B cell (primary cell): ENCODE measurements around the gene CIITA. TPM values are rescaled to one million over a fixed set of nuclear protein-coding genes. Genes with fewer than 3 reads are reported as not detected.

Experiments
- ATAC-seq: fragments of 200-7000 bp; cut with Tn5 transposase; one replicate; pipeline ENCODE4 v1.10.0; 2021; ENCODE audit warnings: low read depth, mild to moderate bottlenecking, moderate number of reproducible peaks, moderate library complexity
- CTCF ChIA-PET: fragments of 350-600 bp; sonication (Branson Sonifier 250); formaldehyde crosslinking; loops from one replicate; lab custom pipeline; 2021; ENCODE audit warnings: antibody characterized with exemption, inconsistent platforms; lab: Charles Lee
- POLR2A ChIA-PET: fragments of 350-600 bp; sonication (Branson Sonifier 250); formaldehyde crosslinking; loops from one replicate; lab custom pipeline; 2021; ENCODE audit warnings: antibody characterized with exemption; lab: Charles Lee
- DNase-seq: peaks from one replicate; pipeline ENCODE4 v3.0.0; 2013
- H2AFZ ChIP-seq: 2 replicates; pipeline ENCODE4 v1.6.1; 2012; ENCODE audit warnings: mild to moderate bottlenecking, low read depth, low read length; ENCODE audit not compliant: insufficient read depth, poor library complexity, severe bottlenecking
- H3K27ac ChIP-seq, 2 donors: 1 replicate in 1 of 2; 2 replicates in 1 of 2; pipeline ENCODE4 v1.5.1; 2012 to 2013; ENCODE audit warnings: low read length in 2 of 2, mild to moderate bottlenecking in 2 of 2, moderate library complexity in 1 of 2
- H3K27me3 ChIP-seq, 4 experiments: fragments of 200-600 bp in 1 of 4; sonication (generic) in 1 of 4; replicated peaks in 1 of 4; 1 replicate in 2 of 4; 2 replicates in 2 of 4; pipeline versions ENCODE4 v1.6.1 to v1.7.0; 2013 to 2016; ENCODE audit warnings: low read length in 3 of 4, mild to moderate bottlenecking in 2 of 4, mixed read lengths in 1 of 4, moderate library complexity in 1 of 4; ENCODE audit not compliant: insufficient read depth in 4 of 4, control insufficient read depth in 3 of 4; ENCODE audit errors: control extremely low read depth in 1 of 4
- H3K36me3 ChIP-seq, 2 experiments: replicated peaks in 1 of 2; 1 replicate in 1 of 2; 2 replicates in 1 of 2; pipeline versions ENCODE4 v1.6.1 to v1.7.1; 2013; ENCODE audit warnings: low read length in 1 of 2; ENCODE audit not compliant: insufficient read depth in 2 of 2, control insufficient read depth in 1 of 2; ENCODE audit errors: control extremely low read depth in 1 of 2, extremely low read depth in 1 of 2
- H3K4me1 ChIP-seq, 2 donors: fragments of 200-600 bp in 1 of 2; sonication (generic) in 1 of 2; 1 replicate in 1 of 2; 2 replicates in 1 of 2; pipeline versions ENCODE4 v1.5.1 to v1.6.1; 2013 to 2017; ENCODE audit warnings: low read length in 2 of 2; ENCODE audit not compliant: control insufficient read depth in 2 of 2, insufficient read depth in 2 of 2
- H3K4me2 ChIP-seq: replicated peaks from 2 replicates; pipeline ENCODE3; 2012; ENCODE audit warnings: mild to moderate bottlenecking, low read depth, low read length; ENCODE audit not compliant: poor library complexity, severe bottlenecking
- H3K4me3 ChIP-seq, 5 experiments: fragments of 200-600 bp in 1 of 5; sonication (generic) in 1 of 5; 1 replicate in 3 of 5; 2 replicates in 2 of 5; pipeline versions ENCODE4 v1.5.1 to v1.7.0; 2011 to 2016; ENCODE audit warnings: low read length in 4 of 5, mild to moderate bottlenecking in 4 of 5, low read depth in 2 of 5, control low read depth in 1 of 5, moderate library complexity in 1 of 5; ENCODE audit not compliant: insufficient read depth in 1 of 5; ENCODE audit errors: control extremely low read depth in 1 of 5, extremely low read depth in 1 of 5
- H3K79me2 ChIP-seq: fragments of 200-600 bp; sonication (generic); one replicate; pipeline ENCODE4 v1.6.0; 2016; ENCODE audit warnings: low read length; ENCODE audit not compliant: control insufficient read depth, insufficient read depth
- H3K9ac ChIP-seq: fragments of 200-600 bp; sonication (generic); 2 replicates; pipeline ENCODE4 v1.6.1; 2017; ENCODE audit warnings: mild to moderate bottlenecking, low read length, moderate library complexity
- H3K9me3 ChIP-seq, 3 donors: one replicate each; pipeline versions ENCODE4 v1.6.1 to v1.7.1; 2013; ENCODE audit warnings: low read length in 2 of 3; ENCODE audit not compliant: control insufficient read depth in 2 of 3, insufficient read depth in 1 of 3; ENCODE audit errors: control extremely low read depth in 1 of 3
- H4K20me1 ChIP-seq: 2 replicates; pipeline ENCODE4 v1.6.0; 2012; ENCODE audit warnings: mild to moderate bottlenecking, low read length; ENCODE audit not compliant: insufficient read depth, control insufficient read depth, poor library complexity, severe bottlenecking
- H3K27ac Mint-ChIP-seq: one replicate; pipeline ENCODE4 v1.8.0; 2021; ENCODE audit warnings: mixed read lengths
- H3K27me3 Mint-ChIP-seq: one replicate; pipeline ENCODE4 v1.8.0; 2021; ENCODE audit warnings: mixed read lengths
- H3K4me1 Mint-ChIP-seq: one replicate; pipeline ENCODE4 v1.8.0; 2021; ENCODE audit warnings: mixed read lengths
- H3K4me3 Mint-ChIP-seq: one replicate; pipeline ENCODE4 v1.8.0; 2021; ENCODE audit warnings: mixed read lengths
- H3K9me3 Mint-ChIP-seq: one replicate; pipeline ENCODE4 v1.8.0; 2022; ENCODE audit warnings: mixed read lengths; ENCODE audit not compliant: insufficient read depth
- CTCF ChIP-seq: fragments of 200-600 bp; IDR thresholded peaks from one replicate; pipeline ENCODE4 v1.8.0; 2022; ENCODE audit warnings: antibody characterized with exemption, mild to moderate bottlenecking
- EZH2 ChIP-seq: IDR thresholded peaks from 2 replicates; pipeline ENCODE4 v1.6.1; 2012; ENCODE audit warnings: borderline replicate concordance, low read depth, mild to moderate bottlenecking, moderate library complexity, low read length; ENCODE audit not compliant: insufficient read depth, poor library complexity, severe bottlenecking
- WGBS: methylation state at CpG from one replicate; pipeline ENCODE4 v1.1.5; 2013; ENCODE audit warnings: missing lambda C conversion rate; ENCODE audit not compliant: insufficient coverage; 5-methylcytosine and 5-hydroxymethylcytosine counted together
- intact Hi-C: fragments of 100-400 bp; cut with micrococcal nuclease; formaldehyde crosslinking; loops from one replicate; pipeline ENCODE4 v1.10.0; 2022
- polyA plus RNA-seq: library from polyadenylated mRNA; depleted of rRNA; stranded (reverse); fragments of >200 nt; gene quantifications from 2 replicates; pipeline ENCODE4 v1.2.3, GENCODE V29; 2012
- total RNA-seq, 2 donors: library from RNA; stranded (reverse); fragments of 120-200 nt in 1 of 2; gene quantifications; 1 replicate in 1 of 2; 2 replicates in 1 of 2; pipeline versions ENCODE4 v1.2.3 to v1.2.4, GENCODE V29; 2013 to 2022

CIITA gene
- total and polyA plus RNA-seq, 2 donors (not counting 1 experiment from before 2014, with no cell fraction given): 632 to 719 TPM

- H3K9ac ChIP-seq: no peak overlapping the region
- peaks cover 37% of the 10 kb centered on the region for H3K79me2 ChIP-seq
- peak overlapping the region; percentile 93 for H3K4me3 Mint-ChIP-seq
- peak overlapping the region; percentile 91 for H3K4me2 ChIP-seq
- ChIA-PET CTCF (interaction anchor here (0.5 to 2.4 kb wide), 5 partner anchors 9 to 776 kb away, joined by 3 to 10 read pairs (median 3); no protein-coding TSS in a partner anchor), POLR2A (interaction anchor here (0.6 to 1.5 kb wide), 2 partner anchors 9 to 355 kb away, joined by 3 to 8 read pairs; no protein-coding TSS in a partner anchor)
- no peaks in the 10 kb centered on the region for H3K9me3 ChIP-seq
- H2AFZ ChIP-seq: no peak overlapping the region
- H3K27me3 Mint-ChIP-seq: no peaks in the 10 kb centered on the region
- H3K9me3 Mint-ChIP-seq: no peaks in the 10 kb centered on the region
- 94% methylated on average over 5 of the region's 7 CpGs for WGBS
- peaks cover 0 to 27% of the 10 kb centered on the region in 2 experiments for H3K36me3 ChIP-seq
- H3K27me3 ChIP-seq: no peaks in the 10 kb centered on the region
- peaks cover 63 to 75% of the 10 kb centered on the region in 2 donors for H3K4me1 ChIP-seq
- ATAC-seq (no peak), DNase-seq (peak; percentile 34)
- H3K4me1 Mint-ChIP-seq: peaks cover 82% of the 10 kb centered on the region
- H3K27ac Mint-ChIP-seq: peak overlapping the region; percentile 80
- no peak overlapping the region for H3K4me3 ChIP-seq
- peak overlapping the region in 1 of 2 donors; percentile 72 for H3K27ac ChIP-seq
- intact Hi-C loops: loop anchor here (5.0 kb wide), 1 partner anchor 913 kb away; the partner anchor contains the start of gene RSL1D1
- TF ChIP-seq CTCF (no peak), EZH2 (no peak)
- H4K20me1 ChIP-seq: peaks cover 77% of the 10 kb centered on the region
These were observed 62.7 kb downstream of the CIITA start for GRCh38 chr16:10939649-10940234.

GRCh38 chr16:10940501-10941079 lies 63.6 kb downstream of the CIITA start:
- Mint-ChIP-seq H3K4me3 (peak overlapping the region; percentile 93), H3K9me3 (no peaks in the 10 kb centered on the region), H3K27ac (peak overlapping the region; percentile 80), H3K4me1 (peaks cover 85% of the 10 kb centered on the region), H3K27me3 (no peaks in the 10 kb centered on the region)
- Histone ChIP-seq H3K9me3 (no peaks in the 10 kb centered on the region), H3K4me2 (peak overlapping the region; percentile 91), H3K27ac (peak overlapping the region in 1 of 2 donors; percentile 72), H3K27me3 (no peaks in the 10 kb centered on the region), H3K36me3 (peaks cover 0 to 20% of the 10 kb centered on the region in 2 experiments), H3K4me3 (peak overlapping the region in 4 of 5 experiments; percentile 50 to 73 (median 66)), H4K20me1 (peaks cover 76% of the 10 kb centered on the region), H3K9ac (peak overlapping the region; percentile 73), H3K4me1 (peaks cover 70 to 80% of the 10 kb centered on the region in 2 donors), H2AFZ (no peak overlapping the region), H3K79me2 (peaks cover 46% of the 10 kb centered on the region)
- TF ChIP-seq CTCF: no peak
- CTCF ChIA-PET: interaction anchor here (1.7 to 2.4 kb wide), 4 partner anchors 8 to 426 kb away, joined by 6 to 10 read pairs (median 8); no protein-coding TSS in a partner anchor
- intact Hi-C loops: loop anchor here (5.0 kb wide), 1 partner anchor 912 kb away; the partner anchor contains the start of gene RSL1D1
- POLR2A ChIA-PET: interaction anchor here (0.6 to 1.5 kb wide), 9 partner anchors 10 to 354 kb away, joined by 3 to 8 read pairs (median 3); no protein-coding TSS in a partner anchor
- DNase-seq: peak; percentile 42
- ATAC-seq: no peak
- 35% methylated on average over 8 of the region's 8 CpGs for WGBS
